Activated CD4-positive, alpha-beta T cell treated with anti-CD3 and anti-CD28 coated beads, Interleukin-2, amount 10 ng/mL, durations not matched to agents 7 days and 5 days (primary cell): ENCODE data around the gene CCDC188. TPM values are rescaled to one million over a fixed set of nuclear protein-coding genes. Genes with fewer than 3 reads are reported as not detected.
"Not testable (repeated sequence)": the region's sequence is repeated elsewhere in the genome, so short reads cannot be mapped to it uniquely, and the experiment has no call there.

ENCODE experiments used
- CTCF ChIA-PET: fragments of 350-600 bp; sonication (Branson Sonifier 250); formaldehyde crosslinking; loops from one replicate; lab custom pipeline; 2021; ENCODE audit warnings: antibody characterized with exemption; lab: Charles Lee
- POLR2A ChIA-PET: fragments of 350-600 bp; sonication (Branson Sonifier 250); formaldehyde crosslinking; loops from one replicate; lab custom pipeline; 2021; ENCODE audit warnings: antibody characterized with exemption; lab: Charles Lee
- DNase-seq: peaks from one replicate; pipeline ENCODE4 v3.0.0-alpha.2; 2020
- H3K27ac Mint-ChIP-seq: one replicate; pipeline ENCODE4 v1.8.0; 2021; ENCODE audit warnings: mild to moderate bottlenecking, moderate library complexity, mixed read lengths
- H3K27me3 Mint-ChIP-seq: one replicate; pipeline ENCODE4 v1.8.0; 2021; ENCODE audit warnings: mixed read lengths
- H3K36me3 Mint-ChIP-seq: one replicate; pipeline ENCODE4 v1.8.0; 2021; ENCODE audit warnings: low read depth, mixed read lengths
- H3K4me1 Mint-ChIP-seq: one replicate; pipeline ENCODE4 v1.8.0; 2021; ENCODE audit warnings: mixed read lengths
- H3K4me3 Mint-ChIP-seq: one replicate; pipeline ENCODE4 v1.8.0; 2021; ENCODE audit warnings: mild to moderate bottlenecking, moderate library complexity, mixed read lengths
- H3K9me3 Mint-ChIP-seq: one replicate; pipeline ENCODE4 v1.8.0; 2021; ENCODE audit warnings: mixed read lengths
- total RNA-seq, 2 experiments: library from RNA; stranded (reverse); gene quantifications; one replicate each; pipeline ENCODE4 v1.2.3, GENCODE V29; 2021

The CCDC188 gene
- total RNA-seq, 2 experiments from 2014 or later: 0.12 to 0.23 TPM

GRCh38 chr22:20172141-20172613 is 21.3 kb upstream of the CCDC188 start:
- Mint-ChIP-seq H3K4me3 (no peak overlapping the region), H3K36me3 (no peaks in the 10 kb centered on the region), H3K27ac (no peak overlapping the region), H3K4me1 (no peaks in the 10 kb centered on the region), H3K9me3 (no peaks in the 10 kb centered on the region), H3K27me3 (peaks cover 2% of the 10 kb centered on the region)
- DNase-seq: no peak
- POLR2A ChIA-PET: no interaction called here
- CTCF ChIA-PET: interaction anchor here (1.0 kb wide), 1 partner anchor 15 kb away, joined by 3 read pairs; no protein-coding TSS in a partner anchor

- no peak overlapping the region for H3K4me3 Mint-ChIP-seq
- ChIA-PET POLR2A (no interaction called here), CTCF (interaction anchor here (1.0 kb wide), 2 partner anchors 15 to 16 kb away, joined by 3 read pairs; no protein-coding TSS in a partner anchor)
- H3K9me3 Mint-ChIP-seq: no peaks in the 10 kb centered on the region
- DNase-seq: no peak
- no peaks in the 10 kb centered on the region for H3K4me1 Mint-ChIP-seq
- H3K36me3 Mint-ChIP-seq: no peaks in the 10 kb centered on the region
- H3K27ac Mint-ChIP-seq: no peak overlapping the region
- peaks cover 2% of the 10 kb centered on the region for H3K27me3 Mint-ChIP-seq
Observed at GRCh38 chr22:20171288-20172140, 20.7 kb upstream of the CCDC188 start.

- POLR2A ChIA-PET: no interaction called here
- no peak for DNase-seq
- Mint-ChIP-seq H3K27ac (peak overlapping the region; percentile 13), H3K36me3 (no peaks in the 10 kb centered on the region), H3K9me3 (no peaks in the 10 kb centered on the region), H3K4me3 (no peak overlapping the region), H3K27me3 (peaks cover 2% of the 10 kb centered on the region), H3K4me1 (no peaks in the 10 kb centered on the region)
- CTCF ChIA-PET: no interaction called here
Observed at GRCh38 chr22:20170170-20170569, 19.3 kb upstream of the CCDC188 start.

- peaks cover under 1% of the 10 kb centered on the region for H3K9me3 Mint-ChIP-seq
- H3K36me3 Mint-ChIP-seq: no peaks in the 10 kb centered on the region
- no peak overlapping the region for H3K4me3 Mint-ChIP-seq
- no peak for DNase-seq
- peaks cover 2% of the 10 kb centered on the region for H3K27me3 Mint-ChIP-seq
- POLR2A ChIA-PET: no interaction called here
- no peak overlapping the region for H3K27ac Mint-ChIP-seq
- CTCF ChIA-PET: no interaction called here
- H3K4me1 Mint-ChIP-seq: no peaks in the 10 kb centered on the region
Observed at GRCh38 chr22:20169253-20169822, 18.5 kb upstream of the CCDC188 start.

GRCh38 chr22:20167643-20168322 is 16.9 kb upstream of the CCDC188 start:
- POLR2A ChIA-PET: no interaction called here
- Mint-ChIP-seq H3K27ac (no peak overlapping the region), H3K9me3 (peaks cover 2% of the 10 kb centered on the region), H3K36me3 (no peaks in the 10 kb centered on the region), H3K27me3 (peaks cover 2% of the 10 kb centered on the region), H3K4me3 (no peak overlapping the region), H3K4me1 (no peaks in the 10 kb centered on the region)
- CTCF ChIA-PET: interaction anchor here (1.7 kb wide), 1 partner anchor 10 kb away, joined by 4 read pairs; no protein-coding TSS in a partner anchor
- no peak for DNase-seq

GRCh38 chr22:20166703-20167102 is 15.8 kb upstream of the CCDC188 start:
- H3K27me3 Mint-ChIP-seq: peaks cover 2% of the 10 kb centered on the region
- no peaks in the 10 kb centered on the region for H3K4me1 Mint-ChIP-seq
- no peaks in the 10 kb centered on the region for H3K36me3 Mint-ChIP-seq
- peaks cover 2% of the 10 kb centered on the region for H3K9me3 Mint-ChIP-seq
- CTCF ChIA-PET: interaction anchor here (1.7 kb wide), 1 partner anchor 9 kb away, joined by 4 read pairs; no protein-coding TSS in a partner anchor
- POLR2A ChIA-PET: no interaction called here
- H3K27ac Mint-ChIP-seq: no peak overlapping the region
- DNase-seq: no peak
- H3K4me3 Mint-ChIP-seq: no peak overlapping the region

- H3K9me3 Mint-ChIP-seq: peaks cover 2% of the 10 kb centered on the region
- ChIA-PET CTCF (no interaction called here), POLR2A (no interaction called here)
- no peaks in the 10 kb centered on the region for H3K4me1 Mint-ChIP-seq
- no peaks in the 10 kb centered on the region for H3K36me3 Mint-ChIP-seq
- H3K4me3 Mint-ChIP-seq: no peak overlapping the region
- no peak overlapping the region for H3K27ac Mint-ChIP-seq
- H3K27me3 Mint-ChIP-seq: peaks cover 2% of the 10 kb centered on the region
- no peak for DNase-seq
Observed at GRCh38 chr22:20165913-20166312, 15.1 kb upstream of the CCDC188 start.

- Mint-ChIP-seq H3K36me3 (no peaks in the 10 kb centered on the region), H3K9me3 (peaks cover 2% of the 10 kb centered on the region), H3K27me3 (peaks cover under 1% of the 10 kb centered on the region), H3K4me3 (no peak overlapping the region), H3K27ac (no peak overlapping the region), H3K4me1 (no peaks in the 10 kb centered on the region)
- DNase-seq: no peak
- POLR2A ChIA-PET: no interaction called here
- CTCF ChIA-PET: no interaction called here
Observed at GRCh38 chr22:20165421-20165820, 14.6 kb upstream of the CCDC188 start.

GRCh38 chr22:20164863-20165262 is 14.0 kb upstream of the CCDC188 start:
- Mint-ChIP-seq H3K9me3 (peaks cover 2% of the 10 kb centered on the region), H3K4me1 (no peaks in the 10 kb centered on the region), H3K27me3 (no peaks in the 10 kb centered on the region)

GRCh38 chr22:20160041-20160440 is 9.2 kb upstream of the CCDC188 start:
- Mint-ChIP-seq H3K27ac (no peak overlapping the region), H3K27me3 (peaks cover 3% of the 10 kb centered on the region), H3K4me1 (peaks cover 2% of the 10 kb centered on the region), H3K36me3 (no peaks in the 10 kb centered on the region), H3K4me3 (no peak overlapping the region), H3K9me3 (peaks cover 2% of the 10 kb centered on the region)
- ChIA-PET CTCF (no interaction called here), POLR2A (no interaction called here)
- DNase-seq: no peak

More at GRCh38 chr22:20164863-20165262, 14.0 kb upstream of the CCDC188 start:
- DNase-seq: no peak
- POLR2A ChIA-PET: no interaction called here
- Mint-ChIP-seq H3K36me3 (no peaks in the 10 kb centered on the region), H3K27ac (no peak overlapping the region), H3K4me3 (no peak overlapping the region)
- CTCF ChIA-PET: no interaction called here

- POLR2A ChIA-PET, DNase-seq, H3K9me3 Mint-ChIP-seq, H3K36me3 Mint-ChIP-seq, H3K4me1 Mint-ChIP-seq, H3K27ac Mint-ChIP-seq, CTCF ChIA-PET, H3K27me3 Mint-ChIP-seq, H3K4me3 Mint-ChIP-seq: not testable (repeated sequence)
Observed at GRCh38 chr22:20159531-20159930, 8.7 kb upstream of the CCDC188 start.

- Mint-ChIP-seq H3K4me1 (peaks cover 4% of the 10 kb centered on the region), H3K27me3 (peaks cover 3% of the 10 kb centered on the region), H3K9me3 (no peaks in the 10 kb centered on the region), H3K4me3 (no peak overlapping the region), H3K27ac (no peak overlapping the region), H3K36me3 (no peaks in the 10 kb centered on the region)
- DNase-seq: no peak
- ChIA-PET CTCF (no interaction called here), POLR2A (no interaction called here)
Observed at GRCh38 chr22:20159076-20159475, 8.2 kb upstream of the CCDC188 start.
